GM21390 (cell line): Measurements from ENCODE around the gene TDP1.
"Not testable (repeated sequence)": the region's sequence is repeated elsewhere in the genome, so short reads cannot be mapped to it uniquely, and the experiment has no call there.

Experiments used
- ATAC-seq: cut with Tn5 transposase; IDR thresholded peaks from one replicate; pipeline ENCODE4 v1.9.1; 2021; ENCODE audit not compliant: unreplicated experiment

TDP1 gene

GRCh38 chr14:89988787-89989186, 33.1 kb downstream of the TDP1 start:
- ATAC-seq = no peak

GRCh38 chr14:89990218-89990617, 34.5 kb downstream of the TDP1 start:
- no peak for ATAC-seq

GRCh38 chr14:89990623-89991275, 35.0 kb downstream of the TDP1 start:
- ATAC-seq = no peak

- no peak for ATAC-seq
Measured at GRCh38 chr14:89992273-89992672, 36.5 kb downstream of the TDP1 start.

- ATAC-seq = no peak
Measured at GRCh38 chr14:89996963-89997362, 41.2 kb downstream of the TDP1 start.

GRCh38 chr14:90000935-90001334, 45.2 kb downstream of the TDP1 start:
- no peak for ATAC-seq

- ATAC-seq = no peak
Measured at GRCh38 chr14:90003526-90004307, 48.0 kb downstream of the TDP1 start.

GRCh38 chr14:90005441-90005840, 49.7 kb downstream of the TDP1 start:
- no peak for ATAC-seq

GRCh38 chr14:90005939-90006530, 50.3 kb downstream of the TDP1 start:
- no peak for ATAC-seq

GRCh38 chr14:90017371-90017770, 61.6 kb downstream of the TDP1 start:
- no peak for ATAC-seq

- ATAC-seq = no peak
Measured at GRCh38 chr14:90019824-90020523, 64.2 kb downstream of the TDP1 start.

- ATAC-seq = no peak
Measured at GRCh38 chr14:90023176-90023896, 67.6 kb downstream of the TDP1 start.

GRCh38 chr14:90024910-90025309, 69.2 kb downstream of the TDP1 start:
- no peak for ATAC-seq

GRCh38 chr14:90026608-90027007, 70.9 kb downstream of the TDP1 start:
- ATAC-seq = not testable (repeated sequence)

GRCh38 chr14:90027842-90028241, 72.1 kb downstream of the TDP1 start:
- no peak for ATAC-seq

- no peak for ATAC-seq
Measured at GRCh38 chr14:90034156-90034555, 78.4 kb downstream of the TDP1 start.

- no peak for ATAC-seq
Measured at GRCh38 chr14:90034835-90035525, 79.3 kb downstream of the TDP1 start.

GRCh38 chr14:90039253-90040010, 83.7 kb downstream of the TDP1 start:
- ATAC-seq = no peak

GRCh38 chr14:90040411-90040810, 84.7 kb downstream of the TDP1 start:
- no peak for ATAC-seq
